Midbrain (tissue), 1 donor: ENCODE data around the gene MSL3.

ENCODE experiments used
- DNase-seq: peaks from one replicate; lab custom pipeline; 2025; lab: John Stamatoyannopoulos, UW

Gene MSL3

GRCh38 chrX:11759172-11759460 is 1.1 kb downstream of the MSL3 start:
- DNase-seq = no peak

DNA sequence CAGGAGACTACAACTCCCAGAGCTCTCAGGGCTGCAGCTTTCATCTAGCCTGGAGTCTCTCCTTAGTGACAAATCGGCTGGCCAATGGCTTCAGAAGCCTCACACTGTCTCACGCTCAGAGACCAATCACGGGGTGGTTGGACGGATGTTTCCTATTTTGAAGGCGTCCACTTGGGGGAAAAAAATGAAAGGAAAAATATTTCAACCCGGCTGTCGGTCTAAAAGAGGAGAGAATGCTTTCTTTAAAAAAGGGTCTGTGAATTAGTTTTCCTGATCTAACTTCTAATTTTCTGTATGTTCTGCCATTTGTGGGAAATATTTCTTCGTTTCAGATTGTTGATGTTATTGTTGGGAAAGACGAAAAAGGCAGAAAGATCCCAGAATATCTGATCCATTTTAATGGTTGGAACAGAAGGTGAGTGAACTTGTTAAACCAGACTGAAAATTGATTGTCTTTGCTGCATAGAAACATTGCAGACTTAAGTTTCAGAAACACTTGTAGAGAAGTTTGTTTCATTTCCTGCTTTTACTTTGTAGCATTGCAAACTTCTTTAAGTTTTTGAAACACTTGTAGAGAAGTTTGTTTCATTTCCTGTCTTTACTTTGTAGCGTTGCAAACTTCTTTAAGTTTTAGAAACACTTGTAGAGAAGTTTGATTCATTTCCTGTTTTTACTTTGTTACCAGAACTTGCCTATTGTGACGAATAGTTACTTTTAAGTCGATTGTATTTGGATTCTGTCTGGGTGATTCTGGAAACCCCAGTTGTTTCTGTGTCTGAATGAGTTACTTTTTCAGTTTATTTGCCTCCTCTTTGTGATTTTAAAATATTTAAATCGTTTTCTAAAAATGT is 1.6 kb downstream of the MSL3 start:
- peak; percentile 91 for DNase-seq

GRCh38 chrX:11760958-11761357 is 2.9 kb downstream of the MSL3 start:
- DNase-seq = no peak

DNA sequence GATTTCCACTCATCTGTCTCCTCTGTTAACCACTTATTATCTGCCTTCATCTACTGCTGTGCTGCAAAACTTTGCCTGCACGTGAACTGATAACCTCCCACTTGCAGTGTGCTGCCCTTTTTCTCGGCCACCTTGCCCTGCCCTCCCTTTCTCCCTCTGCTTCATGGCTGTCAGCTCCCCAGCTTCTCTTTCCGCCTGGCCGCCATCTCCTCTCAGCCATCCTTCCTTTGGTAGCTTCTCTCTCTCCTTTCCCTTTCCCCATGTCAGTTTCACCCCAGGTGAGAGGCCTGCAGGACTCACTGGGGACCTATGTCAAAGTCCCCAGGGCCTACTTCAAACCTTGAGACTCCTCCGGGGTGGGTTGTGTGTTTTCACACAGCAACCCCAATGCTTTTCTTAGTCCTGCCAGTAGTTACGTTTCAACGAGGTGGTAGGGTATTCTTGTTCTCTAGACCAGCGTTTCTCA is 6.6 kb downstream of the MSL3 start:
- DNase-seq = no peak

DNA sequence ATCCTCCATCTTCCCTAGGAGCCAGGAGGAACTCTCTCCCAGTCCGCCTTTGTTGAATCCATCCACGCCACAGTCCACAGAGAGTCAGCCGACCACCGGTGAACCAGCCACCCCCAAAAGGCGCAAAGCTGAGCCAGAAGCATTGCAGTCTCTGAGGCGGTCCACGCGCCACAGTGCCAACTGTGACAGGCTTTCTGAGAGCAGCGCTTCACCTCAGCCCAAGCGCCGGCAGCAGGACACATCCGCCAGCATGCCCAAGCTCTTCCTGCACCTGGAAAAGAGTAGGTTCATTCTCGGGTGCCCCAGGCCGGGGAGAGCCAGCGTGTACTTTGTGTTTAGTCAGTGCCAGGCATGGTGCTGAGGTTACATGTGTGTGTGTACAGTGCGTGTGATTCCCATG is 7.4 kb downstream of the MSL3 start:
- no peak for DNase-seq

DNA sequence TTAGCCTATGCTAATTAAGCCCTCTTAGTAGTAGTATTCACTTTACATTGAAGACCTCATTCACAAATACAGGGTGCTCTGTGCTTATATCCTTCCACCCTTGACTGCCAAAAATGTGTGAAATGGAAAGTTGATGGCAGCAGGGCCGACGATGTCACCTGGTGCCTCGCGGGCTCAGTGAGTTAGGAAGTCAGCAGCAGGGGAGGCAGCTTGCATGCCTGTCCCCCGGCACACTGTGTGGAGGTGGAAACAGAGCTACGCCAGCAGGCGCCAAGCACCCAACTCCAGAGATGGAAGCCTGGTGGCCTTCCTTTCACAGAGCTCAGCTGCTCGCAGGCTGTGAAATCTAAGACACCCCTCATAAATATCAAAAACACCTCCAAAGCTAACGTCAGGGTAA is 8.4 kb downstream of the MSL3 start:
- DNase-seq = no peak

GRCh38 chrX:11768039-11768438 is 10.0 kb downstream of the MSL3 start:
- no peak for DNase-seq

- peak; percentile 68 for DNase-seq
Measured at GRCh38 chrX:11770320-11770719, 12.3 kb downstream of the MSL3 start.

GRCh38 chrX:11778230-11778629 is 20.2 kb downstream of the MSL3 start:
- no peak for DNase-seq

- no peak for DNase-seq
Measured at GRCh38 chrX:11781133-11781532, 23.1 kb downstream of the MSL3 start.

DNA sequence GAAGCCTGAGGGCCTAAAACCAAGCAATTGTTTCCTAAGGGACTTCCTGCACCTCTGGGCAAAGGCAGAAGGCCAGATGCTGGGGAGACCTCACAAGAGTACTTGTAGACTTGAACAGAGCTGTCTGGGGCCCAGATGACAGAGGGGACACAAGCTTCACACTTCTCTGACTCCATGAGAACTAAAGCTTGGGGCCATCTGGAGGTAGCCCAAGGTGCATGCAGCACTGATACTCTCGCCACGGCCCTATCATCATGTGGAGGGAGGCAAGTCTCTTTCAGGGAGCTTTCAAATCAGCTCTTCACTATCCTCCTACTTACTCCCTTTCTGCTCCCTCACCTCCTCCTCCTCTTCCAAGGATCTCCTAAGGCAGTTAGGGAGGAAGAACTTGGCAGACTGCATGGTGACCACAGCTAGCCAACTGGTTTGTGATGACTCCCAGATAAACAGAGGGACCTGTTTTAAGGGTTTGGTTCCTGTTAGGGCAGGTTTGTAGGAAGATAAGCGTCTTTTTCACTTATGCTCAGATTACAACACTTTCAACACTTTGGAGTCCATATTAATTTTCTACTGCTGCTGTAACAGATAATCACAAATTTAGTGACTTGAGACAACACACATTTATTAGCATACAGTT is 23.8 kb downstream of the MSL3 start:
- DNase-seq = no peak

- DNase-seq = no peak
Measured at GRCh38 chrX:11784543-11784942, 26.5 kb downstream of the MSL3 start.

DNA sequence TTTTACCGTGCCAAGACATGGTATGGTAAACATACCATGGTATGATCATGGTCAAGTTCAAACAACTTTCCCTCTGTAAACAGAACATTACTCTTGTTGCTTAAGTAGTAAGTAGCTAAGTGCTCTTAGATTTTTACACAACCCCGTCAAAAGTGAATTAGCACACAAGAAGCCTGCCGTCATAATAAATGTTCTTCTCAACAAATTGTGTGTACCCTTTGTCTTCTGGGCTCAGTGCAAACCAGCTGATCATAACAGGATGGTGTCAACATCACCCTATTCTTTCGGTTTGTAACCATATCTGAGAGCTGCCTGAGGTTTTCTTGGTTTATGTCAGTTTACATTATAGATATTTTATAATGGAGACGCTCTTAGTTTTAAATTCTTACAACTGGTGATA is 28.8 kb downstream of the MSL3 start:
- no peak for DNase-seq

DNA sequence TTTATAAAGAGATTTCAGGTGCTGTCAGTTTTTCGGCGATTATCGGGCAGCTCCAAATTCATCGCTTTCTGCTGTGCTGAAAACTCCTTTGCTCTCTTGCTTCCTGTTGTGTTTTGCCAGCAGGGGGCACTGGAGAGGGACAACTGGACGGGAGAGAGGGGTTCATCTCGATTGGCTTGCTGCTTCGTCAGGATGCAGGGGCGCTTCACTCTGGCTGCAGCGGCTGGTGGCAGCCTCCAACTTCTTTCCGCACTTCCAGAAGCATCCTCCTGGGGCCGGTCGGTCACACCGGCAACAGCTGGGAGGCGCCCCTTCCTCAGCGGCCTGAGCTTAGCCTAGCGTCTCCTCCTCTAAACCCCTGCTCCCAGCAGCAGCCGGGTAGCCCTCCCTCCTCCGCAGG is 29.5 kb downstream of the MSL3 start:
- peak; percentile 70 for DNase-seq

GRCh38 chrX:11789809-11790208 is 31.8 kb downstream of the MSL3 start:
- DNase-seq = no peak

DNA sequence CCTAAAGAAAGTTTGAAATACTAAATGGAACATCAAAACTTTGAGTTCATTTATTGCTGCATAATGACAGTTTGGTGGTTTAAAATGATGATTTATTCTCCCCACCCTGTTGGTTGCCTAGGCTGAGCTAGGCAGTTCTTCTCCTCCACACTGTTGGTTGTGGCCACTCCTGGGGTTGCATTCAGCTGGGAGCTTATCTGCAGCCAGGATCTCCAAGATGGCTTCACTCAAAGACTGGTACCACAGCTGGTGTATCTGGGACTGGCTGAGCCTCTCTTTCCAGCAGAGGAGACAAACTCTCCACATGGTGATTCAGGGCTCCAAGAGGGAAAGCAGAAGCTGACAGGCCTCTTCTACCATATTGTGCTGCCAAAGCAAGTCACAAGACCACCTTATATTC is 33.1 kb downstream of the MSL3 start:
- no peak for DNase-seq

GRCh38 chrX:11791537-11791936 is 33.5 kb downstream of the MSL3 start:
- no peak for DNase-seq

DNA sequence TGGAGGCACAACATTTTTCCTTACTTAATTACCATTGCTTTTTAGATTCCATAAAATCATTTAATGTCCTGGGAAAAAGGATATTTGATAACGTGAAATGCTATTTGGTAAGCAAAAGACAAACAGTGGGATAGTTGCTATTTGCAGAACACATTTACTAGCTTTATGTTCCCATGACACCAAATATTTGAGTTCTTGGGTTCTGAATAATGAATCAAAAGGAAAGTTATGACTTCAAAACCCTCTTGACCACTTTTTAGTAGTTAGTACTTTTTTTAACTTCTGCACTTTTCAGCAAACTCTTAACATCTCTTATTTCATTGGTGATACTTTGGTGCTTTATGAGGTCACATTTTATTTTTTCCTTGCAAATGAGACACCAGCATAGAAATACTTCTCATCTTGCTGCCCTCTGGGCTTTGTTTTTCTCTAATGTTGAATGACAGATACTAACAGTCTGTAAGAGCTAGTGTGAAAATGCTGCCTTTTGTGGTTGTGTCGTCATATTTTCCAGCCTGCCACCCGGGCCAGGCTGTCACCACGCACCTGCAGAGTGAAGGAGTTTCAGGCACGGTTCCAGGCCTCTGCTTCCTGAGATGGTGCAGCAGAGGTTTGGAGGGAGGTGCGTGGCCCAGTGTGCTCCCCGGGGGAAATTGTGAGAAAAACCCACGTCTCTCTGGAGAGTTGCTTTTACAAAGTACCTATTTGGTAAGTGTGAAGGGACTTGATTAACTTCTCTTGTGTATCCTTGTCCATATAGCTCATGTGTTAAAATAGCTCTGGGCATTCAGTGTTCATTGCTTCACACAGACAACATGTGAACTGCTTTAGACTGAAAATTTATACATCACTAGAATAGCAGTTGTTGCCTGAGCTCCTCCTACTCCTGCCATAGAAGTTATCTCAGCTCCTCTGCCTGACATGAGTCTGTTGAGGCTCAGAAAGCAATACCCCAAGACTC is 34.7 kb downstream of the MSL3 start:
- DNase-seq = no peak

GRCh38 chrX:11793734-11794133 is 35.7 kb downstream of the MSL3 start:
- DNase-seq = no peak

DNA sequence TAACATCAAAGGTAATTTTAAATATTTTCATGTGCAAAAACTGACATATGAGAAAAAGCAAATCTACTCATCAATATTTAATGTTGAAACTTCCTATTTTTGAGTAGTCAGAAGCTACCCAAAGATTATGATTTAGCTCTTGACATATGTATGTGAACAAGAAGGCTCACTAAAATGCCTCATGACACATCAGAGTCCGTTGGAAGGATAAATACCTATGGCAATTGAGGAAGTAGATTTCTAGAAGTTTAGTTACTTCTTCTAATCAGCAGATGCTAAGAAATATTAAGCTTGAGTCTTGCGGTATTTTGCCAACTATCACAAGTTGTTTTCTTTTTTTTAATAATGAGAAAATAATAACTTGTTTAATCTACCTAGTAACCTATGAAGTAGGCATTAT is 55.3 kb downstream of the MSL3 start:
- DNase-seq = no peak
